Natural killer cell (primary cell): ENCODE results near the gene ZNF438. TPM values are rescaled to one million over a fixed set of nuclear protein-coding genes. Genes with fewer than 3 reads are reported as not detected.

Experiments used
- ATAC-seq, 3 donors: fragments of 150-1000 bp in 2 of 3; fragments of 200-7000 bp in 1 of 3; cut with Tn5 transposase; 1 replicate in 1 of 3; 2 replicates in 2 of 3; pipeline ENCODE4 v1.10.0; 2021; ENCODE audit warnings: mild to moderate bottlenecking in 2 of 3, moderate library complexity in 2 of 3
- DNase-seq, 2 donors: peaks; one replicate each; pipeline versions ENCODE4 v3.0.0 to v3.0.0-alpha.2; 2013 to 2021; ENCODE audit warnings: mixed read lengths in 1 of 2
- H3K27ac ChIP-seq: one replicate; pipeline ENCODE4 v1.5.1; 2013; ENCODE audit warnings: mild to moderate bottlenecking, low read length
- H3K27me3 ChIP-seq: one replicate; pipeline ENCODE4 v1.6.1; 2013; ENCODE audit warnings: low read length; ENCODE audit not compliant: control insufficient read depth, insufficient read depth
- H3K36me3 ChIP-seq: one replicate; pipeline ENCODE4 v1.6.1; 2013; ENCODE audit warnings: low read length; ENCODE audit not compliant: control insufficient read depth, insufficient read depth
- H3K4me1 ChIP-seq: one replicate; pipeline ENCODE4 v1.6.1; 2013; ENCODE audit warnings: low read length; ENCODE audit not compliant: control insufficient read depth, insufficient read depth
- H3K4me3 ChIP-seq: one replicate; pipeline ENCODE4 v1.5.1; 2013; ENCODE audit warnings: low read length
- H3K9me3 ChIP-seq: one replicate; pipeline ENCODE4 v1.6.1; 2013; ENCODE audit warnings: low read length; ENCODE audit not compliant: control insufficient read depth, insufficient read depth
- H3K27ac Mint-ChIP-seq, 2 donors: one replicate each; pipeline ENCODE4 v1.8.0; 2022; ENCODE audit warnings: mild to moderate bottlenecking in 2 of 2, mixed read lengths in 2 of 2, moderate library complexity in 1 of 2
- H3K27me3 Mint-ChIP-seq, 2 donors: one replicate each; pipeline ENCODE4 v1.8.0; 2022; ENCODE audit warnings: low read depth in 2 of 2, mixed read lengths in 2 of 2
- H3K36me3 Mint-ChIP-seq: one replicate; pipeline ENCODE4 v1.8.0; 2022; ENCODE audit warnings: mixed read lengths
- H3K4me1 Mint-ChIP-seq, 2 donors: one replicate each; pipeline ENCODE4 v1.8.0; 2022; ENCODE audit warnings: mixed read lengths in 2 of 2
- H3K4me3 Mint-ChIP-seq: one replicate; pipeline ENCODE4 v1.8.0; 2022; ENCODE audit warnings: mild to moderate bottlenecking, moderate library complexity, mixed read lengths
- H3K9me3 Mint-ChIP-seq, 2 donors: one replicate each; pipeline ENCODE4 v1.8.0; 2022; ENCODE audit warnings: mixed read lengths in 2 of 2
- WGBS: methylation state at CpG from one replicate; pipeline ENCODE4 v1.1.7; 2013; ENCODE audit warnings: missing lambda C conversion rate; ENCODE audit not compliant: insufficient coverage; 5-methylcytosine and 5-hydroxymethylcytosine counted together
- intact Hi-C: fragments of 100-400 bp; cut with micrococcal nuclease; formaldehyde crosslinking; loops from one replicate; pipeline ENCODE4 v1.14.2; 2022
- total RNA-seq, 4 donors: library from RNA; stranded (reverse); fragments of 120-200 nt in 1 of 4; gene quantifications; one replicate each; pipeline versions ENCODE4 v1.2.3 to v1.2.4, GENCODE V29; 2013 to 2022
- TF ChIP-seq, protein P1 (sequence below): fragments of 200-600 bp; IDR thresholded peaks from one replicate; pipeline ENCODE4 v1.8.0; 2022; ENCODE audit warnings: antibody characterized with exemption

ZNF438 gene
- total RNA-seq, 3 donors from 2014 or later (not counting 1 experiment from before 2014, with no cell fraction given): 2.2 to 3.7 (median 3.7) TPM

DNA sequence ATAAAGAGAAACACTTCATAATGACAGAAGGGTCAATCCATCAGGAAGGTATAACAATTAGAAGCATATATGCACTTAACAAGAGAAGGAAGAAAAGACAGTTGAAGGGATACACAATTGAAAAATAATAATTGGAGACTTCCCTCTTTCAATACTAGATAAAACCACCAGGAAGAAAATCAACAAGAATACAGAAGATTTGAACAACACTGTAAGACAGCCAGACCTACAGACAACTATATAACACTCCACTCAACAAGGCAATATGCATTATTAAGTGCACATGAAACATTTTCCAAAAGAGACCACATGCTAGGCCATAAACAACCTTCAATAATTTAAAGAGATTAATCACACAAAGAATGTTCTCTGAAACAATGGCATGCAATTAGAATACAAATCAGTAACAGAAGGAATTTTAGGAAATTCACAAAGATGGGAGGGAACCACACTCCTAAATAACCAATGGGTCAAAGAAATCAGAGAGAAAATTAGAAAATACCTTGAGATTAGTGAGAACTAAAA lies 35.1 kb downstream of the ZNF438 start:
- Histone ChIP-seq H3K9me3 (no peaks in the 10 kb centered on the region), H3K4me3 (no peak overlapping the region), H3K36me3 (no peaks in the 10 kb centered on the region), H3K27me3 (no peaks in the 10 kb centered on the region), H3K4me1 (peaks cover 5% of the 10 kb centered on the region), H3K27ac (no peak overlapping the region)
- no peak for ATAC-seq
- Mint-ChIP-seq H3K9me3 (peaks cover 2 to 4% of the 10 kb centered on the region in 2 donors), H3K4me1 (peaks cover 5 to 11% of the 10 kb centered on the region in 2 donors), H3K4me3 (no peak overlapping the region), H3K36me3 (no peaks in the 10 kb centered on the region), H3K27ac (no peak overlapping the region), H3K27me3 (no peaks in the 10 kb centered on the region)
- TF ChIP-seq, protein P1, sequence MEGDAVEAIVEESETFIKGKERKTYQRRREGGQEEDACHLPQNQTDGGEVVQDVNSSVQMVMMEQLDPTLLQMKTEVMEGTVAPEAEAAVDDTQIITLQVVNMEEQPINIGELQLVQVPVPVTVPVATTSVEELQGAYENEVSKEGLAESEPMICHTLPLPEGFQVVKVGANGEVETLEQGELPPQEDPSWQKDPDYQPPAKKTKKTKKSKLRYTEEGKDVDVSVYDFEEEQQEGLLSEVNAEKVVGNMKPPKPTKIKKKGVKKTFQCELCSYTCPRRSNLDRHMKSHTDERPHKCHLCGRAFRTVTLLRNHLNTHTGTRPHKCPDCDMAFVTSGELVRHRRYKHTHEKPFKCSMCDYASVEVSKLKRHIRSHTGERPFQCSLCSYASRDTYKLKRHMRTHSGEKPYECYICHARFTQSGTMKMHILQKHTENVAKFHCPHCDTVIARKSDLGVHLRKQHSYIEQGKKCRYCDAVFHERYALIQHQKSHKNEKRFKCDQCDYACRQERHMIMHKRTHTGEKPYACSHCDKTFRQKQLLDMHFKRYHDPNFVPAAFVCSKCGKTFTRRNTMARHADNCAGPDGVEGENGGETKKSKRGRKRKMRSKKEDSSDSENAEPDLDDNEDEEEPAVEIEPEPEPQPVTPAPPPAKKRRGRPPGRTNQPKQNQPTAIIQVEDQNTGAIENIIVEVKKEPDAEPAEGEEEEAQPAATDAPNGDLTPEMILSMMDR: no peak
- intact Hi-C loops: loop anchor here (5.0 kb wide), 1 partner anchor 36 kb away; the partner anchor contains the start of gene ZNF438
- no peak for DNase-seq

DNA sequence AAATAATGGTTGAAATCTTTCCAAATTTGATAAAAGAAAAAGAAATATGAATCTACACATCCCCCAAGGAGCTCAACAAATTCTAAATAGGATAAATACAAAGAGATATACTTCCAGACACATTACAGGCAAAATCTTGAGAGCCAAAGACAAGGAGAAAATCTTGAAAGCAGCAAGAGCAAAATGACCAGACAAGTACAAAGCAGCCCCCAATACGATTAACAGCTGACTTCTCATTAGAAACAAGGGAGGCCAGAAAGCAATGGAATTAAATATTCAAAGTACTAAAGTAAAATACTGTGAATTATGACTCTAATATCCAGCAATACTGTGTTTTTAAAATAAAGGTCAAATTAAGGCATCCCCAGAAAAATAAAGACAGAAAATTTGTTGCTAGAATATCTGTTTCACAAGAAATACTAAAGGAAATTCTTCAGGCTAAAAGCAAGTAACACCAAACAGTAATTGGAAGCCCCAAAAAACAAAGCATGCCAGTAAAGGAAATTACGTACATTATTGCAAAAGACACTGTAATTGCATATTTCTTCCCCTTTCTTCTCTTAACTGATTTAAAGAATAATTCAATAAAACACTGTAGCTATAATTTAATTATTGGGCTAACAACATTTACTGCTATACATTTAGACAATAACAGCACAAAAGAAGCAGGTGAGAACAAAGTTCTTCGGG lies 36.4 kb downstream of the ZNF438 start:
- Histone ChIP-seq H3K27ac (no peak overlapping the region), H3K36me3 (no peaks in the 10 kb centered on the region), H3K27me3 (no peaks in the 10 kb centered on the region), H3K4me3 (no peak overlapping the region), H3K4me1 (peaks cover 5% of the 10 kb centered on the region), H3K9me3 (no peaks in the 10 kb centered on the region)
- ATAC-seq: no peak
- Mint-ChIP-seq H3K27me3 (no peaks in the 10 kb centered on the region), H3K9me3 (peaks cover 2 to 4% of the 10 kb centered on the region in 2 donors), H3K4me1 (peaks cover 5 to 11% of the 10 kb centered on the region in 2 donors), H3K4me3 (no peak overlapping the region), H3K27ac (no peak overlapping the region), H3K36me3 (no peaks in the 10 kb centered on the region)
- intact Hi-C loops: loop anchor here (5.0 kb wide), 1 partner anchor 37 kb away; the partner anchor contains the start of gene ZNF438
- no peak for DNase-seq
- WGBS: 100% methylated on average over 2 of the region's 3 CpGs
- TF ChIP-seq, protein P1: no peak

DNA sequence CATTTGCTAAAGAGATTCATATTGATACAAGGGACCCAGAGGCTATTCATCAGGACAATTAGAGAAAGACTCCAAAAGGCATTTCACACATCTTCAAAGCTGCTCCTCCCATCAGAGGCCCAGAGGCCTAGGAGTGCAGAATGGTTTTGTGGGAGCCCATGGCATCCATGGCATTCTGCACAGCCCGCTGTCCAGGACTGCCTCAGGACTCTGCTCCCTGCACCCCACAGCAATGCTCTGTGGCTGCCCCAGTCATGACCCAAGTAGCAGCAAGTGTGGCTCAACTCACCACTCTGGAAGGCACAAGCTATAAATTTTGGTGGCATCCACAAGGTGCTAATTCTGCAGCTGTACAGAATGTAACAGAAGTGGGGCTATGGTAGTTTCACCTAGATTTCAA lies 38.5 kb downstream of the ZNF438 start:
- intact Hi-C loops: no loop called here
- Mint-ChIP-seq H3K36me3 (no peaks in the 10 kb centered on the region), H3K4me3 (no peak overlapping the region), H3K4me1 (peaks cover 0 to 5% of the 10 kb centered on the region in 2 donors), H3K27me3 (no peaks in the 10 kb centered on the region), H3K27ac (no peak overlapping the region), H3K9me3 (peaks cover 2 to 4% of the 10 kb centered on the region in 2 donors)
- ATAC-seq: no peak
- Histone ChIP-seq H3K9me3 (no peaks in the 10 kb centered on the region), H3K36me3 (no peaks in the 10 kb centered on the region), H3K27me3 (no peaks in the 10 kb centered on the region), H3K4me1 (no peaks in the 10 kb centered on the region), H3K4me3 (no peak overlapping the region), H3K27ac (no peak overlapping the region)
- no peak for DNase-seq
- WGBS: 96% methylated on average over 1 of the region's 1 CpG
- TF ChIP-seq, protein P1: no peak
